Measurements from ENCODE around the gene ARHGAP22. TPM values are rescaled to one million over a fixed set of nuclear protein-coding genes. Genes with fewer than 3 reads are reported as not detected.

Gene ARHGAP22
- total RNA-seq, 2 experiments from 2014 or later, result not detected

DNA sequence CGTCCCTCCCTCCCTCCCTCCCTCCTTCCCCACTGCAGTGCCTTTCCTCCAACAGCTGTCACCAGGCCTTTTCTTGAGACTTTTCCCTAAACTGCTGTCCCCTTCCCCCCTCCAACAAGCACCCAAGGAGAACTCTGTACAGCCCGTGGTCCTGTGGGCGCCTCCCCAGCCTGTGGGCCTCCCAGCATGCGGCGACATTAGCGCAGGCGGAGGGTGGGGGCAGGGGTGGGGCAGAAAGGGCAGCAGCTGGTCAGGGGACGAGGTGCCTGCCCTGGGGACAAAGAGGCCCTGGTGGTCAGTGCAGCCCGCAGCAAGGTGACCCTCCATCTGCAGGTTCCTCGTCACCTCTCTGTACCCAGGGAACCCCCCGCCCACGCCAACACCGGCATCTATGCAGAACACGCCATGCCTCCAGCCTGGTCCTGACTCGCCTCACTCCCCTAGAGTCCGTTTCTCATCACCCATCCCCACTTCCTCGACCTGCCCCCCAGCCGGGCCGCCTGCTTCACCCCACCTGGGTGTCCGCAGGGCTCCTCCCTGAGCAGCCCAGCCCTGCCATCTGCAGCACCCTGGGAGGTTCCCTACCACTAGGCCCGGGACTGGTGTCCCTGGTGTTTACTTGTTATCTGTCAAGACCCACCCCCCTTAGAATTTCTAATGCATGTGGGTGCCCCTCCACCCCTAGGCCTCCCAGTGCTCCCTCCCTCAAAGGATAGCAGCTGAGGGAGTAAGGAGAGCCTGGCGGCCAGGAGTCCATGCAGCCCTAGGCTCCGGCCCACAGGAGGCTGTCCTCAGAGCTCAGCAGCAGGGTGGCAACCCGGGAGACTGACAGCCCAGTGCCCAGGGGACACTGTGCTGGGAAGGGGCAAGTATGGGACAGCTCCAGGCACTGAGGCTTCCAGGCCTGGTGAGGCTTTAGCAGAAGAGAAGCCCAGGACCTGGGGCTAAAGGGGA, 147.8 kb downstream of the ARHGAP22 start:
- H3K27ac Mint-ChIP-seq, result no peak overlapping the region
- ChIA-PET CTCF (no interaction called here), POLR2A (no interaction called here)
- no peak for DNase-seq
- H3K27me3 Mint-ChIP-seq, result no peaks in the 10 kb centered on the region
- no peak overlapping the region for H3K4me3 Mint-ChIP-seq
- H3K9me3 Mint-ChIP-seq, result no peaks in the 10 kb centered on the region
- no peaks in the 10 kb centered on the region for H3K4me1 Mint-ChIP-seq (ENCODE audit: low read depth)
- intact Hi-C loops (cut with micrococcal nuclease), result no loop called here
- H3K36me3 Mint-ChIP-seq, result no peaks in the 10 kb centered on the region

DNA sequence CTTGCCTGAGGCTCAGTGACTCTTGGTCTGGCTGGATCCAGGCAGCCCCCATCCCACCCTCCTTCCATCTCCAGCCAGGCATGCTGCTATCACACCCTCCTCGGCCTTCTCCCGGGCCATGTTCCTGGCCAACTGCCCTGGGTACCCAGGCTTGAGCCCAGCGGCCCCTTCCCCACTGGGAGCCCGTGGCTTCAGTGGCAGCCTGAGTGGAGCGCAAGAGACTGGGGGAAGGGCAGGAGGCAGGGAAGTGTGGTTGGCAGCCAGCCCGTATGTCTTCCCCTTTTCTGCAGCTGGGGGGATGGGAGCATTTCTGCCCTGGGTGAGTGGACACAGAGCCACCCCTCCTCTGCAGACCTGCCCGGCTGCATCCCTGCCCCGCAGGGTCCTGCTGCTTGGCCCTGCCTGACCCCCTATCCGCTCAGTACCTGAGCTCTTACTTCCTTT, 148.5 kb downstream of the ARHGAP22 start:
- intact Hi-C loops (cut with micrococcal nuclease), result no loop called here
- no peak overlapping the region for H3K27ac Mint-ChIP-seq
- H3K4me3 Mint-ChIP-seq, result no peak overlapping the region
- POLR2A ChIA-PET, result no interaction called here
- H3K27me3 Mint-ChIP-seq, result no peaks in the 10 kb centered on the region
- CTCF ChIA-PET, result no interaction called here
- H3K36me3 Mint-ChIP-seq, result no peaks in the 10 kb centered on the region
- H3K9me3 Mint-ChIP-seq, result no peaks in the 10 kb centered on the region
- no peaks in the 10 kb centered on the region for H3K4me1 Mint-ChIP-seq (ENCODE audit: low read depth)
- no peak for DNase-seq

DNA sequence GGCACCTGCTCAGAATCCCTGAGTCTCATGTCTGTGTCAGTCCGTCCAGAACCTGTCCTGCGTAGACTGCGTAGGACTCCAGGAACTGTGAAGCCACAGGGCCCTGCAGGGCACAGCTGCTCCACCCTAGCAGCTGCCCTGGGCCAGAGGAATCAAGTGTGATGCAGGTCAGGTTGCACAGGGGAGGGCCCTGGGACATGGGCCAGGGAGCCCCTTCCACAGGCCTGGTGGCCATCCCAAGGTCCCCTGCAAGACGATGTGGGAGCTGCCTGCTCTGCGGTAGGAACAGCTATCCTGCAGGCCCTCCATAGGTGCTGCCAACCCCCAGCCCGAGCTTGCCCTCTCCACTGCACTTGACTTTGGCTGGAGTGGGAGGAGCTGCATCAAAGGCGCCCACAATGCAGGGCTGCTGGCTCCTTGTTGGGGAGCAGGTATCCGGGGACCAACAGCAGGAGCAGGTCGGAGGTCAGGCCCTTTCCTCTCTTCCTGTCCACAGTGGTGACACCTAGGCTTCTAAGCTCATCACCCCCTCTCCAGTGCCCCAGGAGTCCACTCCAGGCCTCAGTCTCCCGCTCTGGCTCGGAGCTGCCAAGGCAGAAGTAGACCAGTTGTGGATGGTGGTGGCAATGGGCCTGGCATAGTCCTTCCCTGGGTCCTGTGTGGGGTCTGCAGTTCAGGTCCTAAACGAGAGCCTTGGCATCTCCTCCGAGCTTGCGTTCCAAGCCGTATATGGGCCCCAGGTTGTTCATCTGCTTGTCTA, 149.3 kb downstream of the ARHGAP22 start:
- Mint-ChIP-seq H3K9me3 (no peaks in the 10 kb centered on the region), H3K4me3 (no peak overlapping the region), H3K27ac (no peak overlapping the region), H3K27me3 (no peaks in the 10 kb centered on the region), H3K36me3 (no peaks in the 10 kb centered on the region), H3K4me1 (ENCODE audit: low read depth) (no peaks in the 10 kb centered on the region)
- intact Hi-C loops (cut with micrococcal nuclease), result no loop called here
- POLR2A ChIA-PET, result no interaction called here
- CTCF ChIA-PET, result no interaction called here
- peak; percentile 6 for DNase-seq

DNA sequence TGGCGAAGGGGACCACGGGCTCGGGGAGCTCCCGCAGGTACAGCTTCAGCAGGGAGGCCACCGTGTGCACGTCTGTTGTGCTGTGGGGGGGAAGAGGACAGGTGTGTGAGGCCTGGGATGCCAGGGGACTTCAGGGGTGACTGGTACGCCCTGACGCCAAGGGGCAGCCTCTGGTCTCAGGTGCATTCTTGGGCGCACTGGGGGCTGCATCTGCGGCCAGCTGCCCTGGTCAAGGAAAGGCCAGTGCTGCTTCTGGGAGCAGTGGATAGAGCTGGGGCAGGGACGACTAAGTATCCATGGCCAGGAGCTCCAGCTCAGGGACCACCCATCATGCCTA, 149.8 kb downstream of the ARHGAP22 start:
- no peak overlapping the region for H3K4me3 Mint-ChIP-seq
- ChIA-PET POLR2A (no interaction called here), CTCF (no interaction called here)

GRCh38 chr10:48454302-48455054, 150.4 kb downstream of the ARHGAP22 start:
- intact Hi-C loops (cut with micrococcal nuclease), result no loop called here
- Mint-ChIP-seq H3K27me3 (no peaks in the 10 kb centered on the region), H3K36me3 (no peaks in the 10 kb centered on the region), H3K4me3 (no peak overlapping the region), H3K27ac (no peak overlapping the region), H3K9me3 (no peaks in the 10 kb centered on the region), H3K4me1 (ENCODE audit: low read depth) (no peaks in the 10 kb centered on the region)
- ChIA-PET CTCF (no interaction called here), POLR2A (no interaction called here)
- peak; percentile 5 for DNase-seq

More for the DNA sequence above, 149.8 kb downstream of the ARHGAP22 start:
- Mint-ChIP-seq H3K27ac (no peak overlapping the region), H3K9me3 (no peaks in the 10 kb centered on the region), H3K4me1 (ENCODE audit: low read depth) (no peaks in the 10 kb centered on the region), H3K36me3 (no peaks in the 10 kb centered on the region), H3K27me3 (no peaks in the 10 kb centered on the region)
- peak; percentile 4 for DNase-seq
- intact Hi-C loops (cut with micrococcal nuclease), result no loop called here

DNA sequence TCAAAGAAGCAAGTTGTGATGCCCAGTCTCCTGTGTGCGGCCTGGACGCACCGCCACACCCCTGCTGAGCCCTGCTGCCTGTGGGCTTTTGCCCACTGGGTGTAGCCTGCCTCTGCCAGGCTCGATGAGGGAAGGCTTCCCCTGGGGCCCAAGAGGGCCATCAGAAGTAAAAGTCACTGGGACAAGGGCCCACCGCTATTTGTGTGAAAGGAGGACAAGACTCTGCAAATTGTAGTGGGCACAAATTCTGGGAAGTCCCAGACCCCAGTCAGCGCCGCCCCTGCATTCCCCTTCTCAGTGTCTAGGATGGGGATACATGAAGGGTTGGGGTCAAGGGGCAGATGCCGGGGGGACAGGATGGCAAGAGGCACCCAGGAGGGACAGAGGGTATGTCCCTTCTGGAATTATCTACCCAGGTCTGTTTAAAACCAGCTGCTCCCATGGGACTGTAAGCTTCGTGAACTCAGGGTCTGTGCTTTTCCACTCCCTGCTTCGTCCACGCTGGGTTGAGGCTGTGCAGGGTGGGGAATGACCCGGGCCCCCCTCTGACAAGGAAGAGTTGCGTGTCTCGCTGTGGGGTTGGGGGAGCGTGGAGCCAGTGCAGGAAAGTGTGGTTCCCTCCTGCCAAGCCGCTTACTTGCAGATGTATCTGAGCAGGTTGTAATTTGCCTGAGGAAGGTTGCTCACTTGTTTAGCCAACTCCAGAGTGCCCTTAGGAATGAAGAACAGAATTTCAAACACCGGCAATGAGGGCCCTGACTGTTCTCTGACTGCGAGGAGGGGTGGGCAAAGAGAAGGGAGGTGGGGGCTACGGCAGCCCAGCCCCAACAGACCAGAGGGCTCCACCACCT, 151.2 kb downstream of the ARHGAP22 start:
- Mint-ChIP-seq H3K36me3 (no peaks in the 10 kb centered on the region), H3K4me3 (no peak overlapping the region), H3K4me1 (ENCODE audit: low read depth) (no peaks in the 10 kb centered on the region), H3K9me3 (no peaks in the 10 kb centered on the region), H3K27ac (no peak overlapping the region), H3K27me3 (no peaks in the 10 kb centered on the region)
- intact Hi-C loops (cut with micrococcal nuclease), result no loop called here
- ChIA-PET CTCF (no interaction called here), POLR2A (no interaction called here)
- DNase-seq, result no peak

- no peak for DNase-seq
- CTCF ChIA-PET, result no interaction called here
- POLR2A ChIA-PET, result no interaction called here
- Mint-ChIP-seq H3K4me3 (no peak overlapping the region), H3K27ac (no peak overlapping the region), H3K4me1 (ENCODE audit: low read depth) (no peaks in the 10 kb centered on the region), H3K9me3 (no peaks in the 10 kb centered on the region), H3K27me3 (no peaks in the 10 kb centered on the region), H3K36me3 (no peaks in the 10 kb centered on the region)
- intact Hi-C loops (cut with micrococcal nuclease), result no loop called here
Measured at GRCh38 chr10:48452879-48453412, 151.9 kb downstream of the ARHGAP22 start.

- no peaks in the 10 kb centered on the region for H3K9me3 Mint-ChIP-seq
Measured at GRCh38 chr10:48451969-48452878, 152.6 kb downstream of the ARHGAP22 start.

DNA sequence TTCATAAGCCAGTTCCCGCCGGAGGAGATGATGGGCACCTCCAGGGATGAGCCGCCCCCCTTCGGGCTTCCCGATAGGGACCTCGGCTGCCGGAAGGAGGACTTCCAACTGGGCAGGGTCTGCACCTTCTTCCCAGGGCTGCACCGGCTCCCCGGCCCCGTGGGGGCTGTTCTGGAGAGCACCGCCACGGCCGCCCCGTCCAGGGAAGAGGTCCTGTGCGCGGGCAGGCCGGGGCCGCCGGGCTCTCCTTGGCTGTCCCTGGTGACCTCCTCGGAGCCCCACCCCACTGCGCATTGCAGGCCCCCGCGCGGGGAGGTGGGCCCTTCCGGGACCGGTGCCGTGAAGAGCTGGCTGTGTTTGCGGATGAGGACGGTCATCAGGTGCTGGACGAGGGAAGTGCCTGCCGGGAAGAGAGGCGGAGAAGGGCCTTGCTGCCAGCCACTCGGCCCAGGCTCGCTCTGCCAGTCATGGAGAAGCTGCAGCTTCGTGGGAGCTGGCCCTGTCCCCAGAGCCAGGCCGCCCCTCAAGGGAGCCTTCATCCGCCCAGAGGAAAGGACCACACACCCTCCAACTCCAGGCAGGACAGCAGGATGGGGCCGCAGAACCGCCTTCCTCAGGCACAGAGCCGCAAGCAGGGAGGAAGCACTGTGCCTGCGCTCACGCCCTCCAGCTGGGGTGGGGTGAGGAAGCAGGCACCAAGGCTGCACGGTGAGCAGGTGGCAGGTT, 154.0 kb downstream of the ARHGAP22 start:
- Mint-ChIP-seq H3K4me1 (ENCODE audit: low read depth) (no peaks in the 10 kb centered on the region), H3K27me3 (no peaks in the 10 kb centered on the region), H3K4me3 (no peak overlapping the region), H3K27ac (no peak overlapping the region), H3K36me3 (no peaks in the 10 kb centered on the region), H3K9me3 (no peaks in the 10 kb centered on the region)
- DNase-seq, result no peak
- intact Hi-C loops (cut with micrococcal nuclease), result no loop called here
- ChIA-PET CTCF (no interaction called here), POLR2A (no interaction called here)

More at GRCh38 chr10:48451969-48452878, 152.6 kb downstream of the ARHGAP22 start:
- CTCF ChIA-PET, result no interaction called here
- H3K36me3 Mint-ChIP-seq, result no peaks in the 10 kb centered on the region
- DNase-seq, result peak; percentile 6
- intact Hi-C loops (cut with micrococcal nuclease), result no loop called here
- no peaks in the 10 kb centered on the region for H3K27me3 Mint-ChIP-seq
- POLR2A ChIA-PET, result no interaction called here
- no peak overlapping the region for H3K4me3 Mint-ChIP-seq
- H3K4me1 Mint-ChIP-seq (ENCODE audit: low read depth), result no peaks in the 10 kb centered on the region
- H3K27ac Mint-ChIP-seq, result no peak overlapping the region

DNA sequence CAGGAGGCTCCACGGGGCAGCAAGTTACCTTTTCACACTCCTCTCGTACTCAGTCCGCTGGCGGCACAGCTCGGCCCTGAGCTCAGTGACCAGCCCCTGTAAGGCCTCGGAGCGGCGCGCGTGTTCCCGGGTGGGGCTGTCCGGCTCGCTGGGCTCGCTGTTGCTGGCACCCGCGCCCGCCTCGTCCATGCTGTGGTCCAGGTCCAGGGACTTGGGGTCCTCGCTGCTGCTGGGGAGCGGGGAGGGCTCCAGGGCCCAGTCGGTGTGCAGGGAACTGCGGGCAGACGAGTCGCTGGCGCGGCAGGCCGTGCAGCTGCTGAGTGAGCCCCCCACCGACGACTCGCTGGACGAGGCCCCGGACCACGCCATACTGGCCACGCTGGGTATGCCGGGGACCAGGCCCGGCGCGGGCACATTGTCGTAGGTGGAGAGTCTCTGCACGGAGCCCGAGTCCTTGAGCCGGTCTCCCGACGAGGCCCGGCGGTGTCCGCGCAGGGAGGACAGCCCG, 154.6 kb downstream of the ARHGAP22 start:
- Mint-ChIP-seq H3K36me3 (no peaks in the 10 kb centered on the region), H3K9me3 (no peaks in the 10 kb centered on the region), H3K27ac (no peak overlapping the region), H3K27me3 (no peaks in the 10 kb centered on the region), H3K4me1 (ENCODE audit: low read depth) (no peaks in the 10 kb centered on the region), H3K4me3 (no peak overlapping the region)
- intact Hi-C loops (cut with micrococcal nuclease), result no loop called here
- DNase-seq, result no peak
- POLR2A ChIA-PET, result no interaction called here
- CTCF ChIA-PET, result no interaction called here
